AG10803 (cell line): ENCODE measurements around the gene DMRT1.
"Not testable (repeated sequence)": the region's sequence is repeated elsewhere in the genome, so short reads cannot be mapped to it uniquely, and the experiment has no call there.

Experiments
- DNase-seq: peaks from one replicate; pipeline ENCODE4 v3.0.0; 2010; ENCODE audit warnings: low read depth
- H3K4me3 ChIP-seq: 2 replicates; pipeline ENCODE4 v1.5.1; 2011; ENCODE audit warnings: mild to moderate bottlenecking, low read length, control low read depth
- TF ChIP-seq, protein P1 (sequence below): conservative IDR thresholded peaks from 2 replicates; pipeline ENCODE4 v1.5.1; 2011; ENCODE audit warnings: mild to moderate bottlenecking, low read length, control low read depth, inconsistent platforms

The DMRT1 gene

GRCh38 chr9:995781-996180, 154.3 kb downstream of the DMRT1 start:
- DNase-seq, result peak; percentile 52
- TF ChIP-seq, protein P1, sequence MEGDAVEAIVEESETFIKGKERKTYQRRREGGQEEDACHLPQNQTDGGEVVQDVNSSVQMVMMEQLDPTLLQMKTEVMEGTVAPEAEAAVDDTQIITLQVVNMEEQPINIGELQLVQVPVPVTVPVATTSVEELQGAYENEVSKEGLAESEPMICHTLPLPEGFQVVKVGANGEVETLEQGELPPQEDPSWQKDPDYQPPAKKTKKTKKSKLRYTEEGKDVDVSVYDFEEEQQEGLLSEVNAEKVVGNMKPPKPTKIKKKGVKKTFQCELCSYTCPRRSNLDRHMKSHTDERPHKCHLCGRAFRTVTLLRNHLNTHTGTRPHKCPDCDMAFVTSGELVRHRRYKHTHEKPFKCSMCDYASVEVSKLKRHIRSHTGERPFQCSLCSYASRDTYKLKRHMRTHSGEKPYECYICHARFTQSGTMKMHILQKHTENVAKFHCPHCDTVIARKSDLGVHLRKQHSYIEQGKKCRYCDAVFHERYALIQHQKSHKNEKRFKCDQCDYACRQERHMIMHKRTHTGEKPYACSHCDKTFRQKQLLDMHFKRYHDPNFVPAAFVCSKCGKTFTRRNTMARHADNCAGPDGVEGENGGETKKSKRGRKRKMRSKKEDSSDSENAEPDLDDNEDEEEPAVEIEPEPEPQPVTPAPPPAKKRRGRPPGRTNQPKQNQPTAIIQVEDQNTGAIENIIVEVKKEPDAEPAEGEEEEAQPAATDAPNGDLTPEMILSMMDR, result no peak
- no peak overlapping the region for H3K4me3 ChIP-seq

GRCh38 chr9:998299-999110, 157.0 kb downstream of the DMRT1 start:
- not testable (repeated sequence) for H3K4me3 ChIP-seq, DNase-seq

- DNase-seq, result peak; percentile 8
- H3K4me3 ChIP-seq, result no peak overlapping the region
- TF ChIP-seq, protein P1, result no peak
Measured at GRCh38 chr9:1001838-1002237, 160.3 kb downstream of the DMRT1 start.

DNA sequence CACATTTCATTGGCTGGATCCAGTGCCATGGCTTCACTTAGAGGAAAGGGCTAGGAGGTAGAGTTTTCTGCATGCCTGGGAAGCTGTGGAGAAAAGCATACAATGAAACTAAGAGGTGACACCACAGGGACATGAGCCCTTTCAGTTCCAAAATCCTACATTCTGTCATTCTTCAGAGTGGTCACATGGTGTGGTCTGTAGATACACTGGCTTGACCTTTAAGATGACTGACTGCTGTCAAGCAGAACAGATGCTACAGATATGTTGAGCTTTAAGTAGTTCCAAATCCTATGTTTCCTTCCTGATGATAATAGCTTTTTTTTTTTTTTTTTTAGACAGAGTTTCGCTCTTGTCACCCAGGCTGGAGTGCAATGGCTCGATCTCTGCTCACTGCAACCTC, 161.2 kb downstream of the DMRT1 start:
- H3K4me3 ChIP-seq, result no peak overlapping the region
- TF ChIP-seq, protein P1, result no peak
- no peak for DNase-seq

- TF ChIP-seq, protein P1, result peak; percentile 72
- peak; percentile 62 for DNase-seq
- no peak overlapping the region for H3K4me3 ChIP-seq
Measured at GRCh38 chr9:1005043-1005667, 163.7 kb downstream of the DMRT1 start.

DNA sequence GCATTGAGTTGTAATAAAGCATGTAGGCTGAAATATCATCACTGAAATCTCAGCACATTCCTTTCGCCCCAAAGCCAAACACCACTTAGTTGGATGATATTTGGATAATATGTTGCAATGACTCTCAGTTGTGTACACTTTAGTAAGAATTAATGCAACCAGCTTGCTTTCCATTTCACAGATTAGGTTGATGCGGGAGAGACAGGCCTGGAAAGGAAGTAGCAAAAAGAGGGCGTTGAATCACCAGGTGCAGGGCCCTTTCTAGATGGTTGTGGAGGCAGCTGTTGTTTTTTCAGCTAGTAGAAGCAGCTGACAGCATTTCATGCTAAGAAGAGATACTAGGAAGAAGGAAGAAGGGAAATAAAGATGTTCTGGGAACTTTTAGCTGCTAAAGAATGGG, 165.8 kb downstream of the DMRT1 start:
- DNase-seq, result no peak
- no peak overlapping the region for H3K4me3 ChIP-seq
- TF ChIP-seq, protein P1, result no peak

DNA sequence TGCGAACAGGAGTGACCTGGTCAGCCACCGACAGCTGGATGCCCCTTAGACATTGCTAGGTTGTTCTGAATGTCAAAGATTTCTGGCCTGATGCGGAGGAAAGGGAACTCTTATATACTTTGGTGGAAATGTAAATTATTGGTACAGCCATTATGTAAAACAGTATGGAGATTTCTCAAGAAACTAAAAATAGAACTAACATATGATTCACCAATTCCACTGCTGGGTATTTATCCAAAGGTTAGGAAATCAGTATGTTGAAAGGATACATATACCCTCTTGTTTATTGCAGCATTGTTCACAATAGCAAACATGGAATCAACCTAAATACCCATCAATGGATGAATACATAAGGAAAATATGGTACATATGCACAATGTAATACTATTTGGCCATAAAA, 166.7 kb downstream of the DMRT1 start:
- TF ChIP-seq, protein P1, result no peak
- DNase-seq, result peak; percentile 9
- no peak overlapping the region for H3K4me3 ChIP-seq
